Testis (tissue), 3 donors: ENCODE results near the gene GDI1. TPM values are rescaled to one million over a fixed set of nuclear protein-coding genes. Genes with fewer than 3 reads are reported as not detected.

Experiments used
- DNase-seq: peaks from one replicate; pipeline ENCODE4 v3.0.0-alpha.2; 2019
- H3K27ac ChIP-seq, 2 donors: fragments of 200-600 bp; sonication (generic); one replicate each; pipeline ENCODE4 v1.5.1; 2019
- H3K27me3 ChIP-seq: fragments of 200-600 bp; sonication (generic); one replicate; pipeline ENCODE4 v1.5.1; 2019
- H3K36me3 ChIP-seq: fragments of 200-600 bp; sonication (generic); one replicate; pipeline ENCODE4 v1.5.1; 2017; ENCODE audit warnings: low read depth; ENCODE audit errors: missing control alignments
- H3K4me1 ChIP-seq: fragments of 200-600 bp; sonication (generic); one replicate; pipeline ENCODE4 v1.5.1; 2019
- H3K4me3 ChIP-seq, 2 donors: fragments of 200-600 bp; sonication (generic); one replicate each; pipeline ENCODE4 v1.5.1; 2017 to 2019
- H3K9me3 ChIP-seq: fragments of 200-600 bp; sonication (generic); one replicate; pipeline ENCODE4 v1.5.1; 2017
- POLR2A ChIP-seq: fragments of 450-650 bp; IDR thresholded peaks from one replicate; pipeline ENCODE4 v1.6.1; 2017; ENCODE audit warnings: antibody characterized with exemption, mild to moderate bottlenecking, moderate library complexity
- WGBS, 2 donors: methylation state at CpG; one replicate each; pipeline ENCODE4 v1.1.5; 2018; 5-methylcytosine and 5-hydroxymethylcytosine counted together
- intact Hi-C: fragments of 100-400 bp; cut with DNase I; formaldehyde crosslinking; loops from one replicate; pipeline ENCODE4 v1.15.1; 2023; ENCODE audit warnings: low total_unique reads
- polyA plus RNA-seq: library from polyadenylated mRNA; stranded (reverse); fragments of 350-450 nt; fragmentation: Illumina TruSeq; extraction: RNeasy Lipid Tissue Mini Kit (QIAGEN cat#74804); gene quantifications from one replicate; pipeline ENCODE4 v1.2.3, GENCODE V29; 2014; ENCODE audit warnings: low read depth, low replicate concordance; ENCODE audit not compliant: insufficient read depth
- total RNA-seq, 2 donors: library from RNA; depleted of rRNA; stranded (reverse); fragments of >200 nt; gene quantifications; one replicate each; pipeline ENCODE4 v1.2.3, GENCODE V29; 2016
- TF ChIP-seq, protein P1 (sequence below), 3 experiments: fragments of 450-650 bp in 2 of 3; fragments of 200-600 bp in 1 of 3; sonication (generic) in 1 of 3; IDR thresholded peaks; one replicate each; pipeline ENCODE4 v1.5.1; 2016 to 2019; ENCODE audit warnings: antibody characterized with exemption in 3 of 3, mild to moderate bottlenecking in 2 of 3, moderate library complexity in 1 of 3

GDI1 gene
- total and polyA plus RNA-seq, 3 donors from 2014 or later: 118 to 162 (median 158) TPM

- Histone ChIP-seq H3K9me3 (no peaks in the 10 kb centered on the region), H3K36me3 (no peaks in the 10 kb centered on the region), H3K4me3 (no peak overlapping the region), H3K27ac (no peak overlapping the region), H3K4me1 (peaks cover 5% of the 10 kb centered on the region), H3K27me3 (no peaks in the 10 kb centered on the region)
- DNase-seq: no peak
- 87% methylated on average over 10 of the region's 16 CpGs; no CpG with 5 or more reads in 1 of the 2 donors for WGBS, 2 donors
- TF ChIP-seq POLR2A: no peak
- TF ChIP-seq, protein P1, sequence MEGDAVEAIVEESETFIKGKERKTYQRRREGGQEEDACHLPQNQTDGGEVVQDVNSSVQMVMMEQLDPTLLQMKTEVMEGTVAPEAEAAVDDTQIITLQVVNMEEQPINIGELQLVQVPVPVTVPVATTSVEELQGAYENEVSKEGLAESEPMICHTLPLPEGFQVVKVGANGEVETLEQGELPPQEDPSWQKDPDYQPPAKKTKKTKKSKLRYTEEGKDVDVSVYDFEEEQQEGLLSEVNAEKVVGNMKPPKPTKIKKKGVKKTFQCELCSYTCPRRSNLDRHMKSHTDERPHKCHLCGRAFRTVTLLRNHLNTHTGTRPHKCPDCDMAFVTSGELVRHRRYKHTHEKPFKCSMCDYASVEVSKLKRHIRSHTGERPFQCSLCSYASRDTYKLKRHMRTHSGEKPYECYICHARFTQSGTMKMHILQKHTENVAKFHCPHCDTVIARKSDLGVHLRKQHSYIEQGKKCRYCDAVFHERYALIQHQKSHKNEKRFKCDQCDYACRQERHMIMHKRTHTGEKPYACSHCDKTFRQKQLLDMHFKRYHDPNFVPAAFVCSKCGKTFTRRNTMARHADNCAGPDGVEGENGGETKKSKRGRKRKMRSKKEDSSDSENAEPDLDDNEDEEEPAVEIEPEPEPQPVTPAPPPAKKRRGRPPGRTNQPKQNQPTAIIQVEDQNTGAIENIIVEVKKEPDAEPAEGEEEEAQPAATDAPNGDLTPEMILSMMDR (IDR thresholded peaks at IDR 0.05): no peak
- intact Hi-C loops: no loop called here
Measured at GRCh38 chrX:154484255-154485149, 47.5 kb downstream of the GDI1 start.

DNA sequence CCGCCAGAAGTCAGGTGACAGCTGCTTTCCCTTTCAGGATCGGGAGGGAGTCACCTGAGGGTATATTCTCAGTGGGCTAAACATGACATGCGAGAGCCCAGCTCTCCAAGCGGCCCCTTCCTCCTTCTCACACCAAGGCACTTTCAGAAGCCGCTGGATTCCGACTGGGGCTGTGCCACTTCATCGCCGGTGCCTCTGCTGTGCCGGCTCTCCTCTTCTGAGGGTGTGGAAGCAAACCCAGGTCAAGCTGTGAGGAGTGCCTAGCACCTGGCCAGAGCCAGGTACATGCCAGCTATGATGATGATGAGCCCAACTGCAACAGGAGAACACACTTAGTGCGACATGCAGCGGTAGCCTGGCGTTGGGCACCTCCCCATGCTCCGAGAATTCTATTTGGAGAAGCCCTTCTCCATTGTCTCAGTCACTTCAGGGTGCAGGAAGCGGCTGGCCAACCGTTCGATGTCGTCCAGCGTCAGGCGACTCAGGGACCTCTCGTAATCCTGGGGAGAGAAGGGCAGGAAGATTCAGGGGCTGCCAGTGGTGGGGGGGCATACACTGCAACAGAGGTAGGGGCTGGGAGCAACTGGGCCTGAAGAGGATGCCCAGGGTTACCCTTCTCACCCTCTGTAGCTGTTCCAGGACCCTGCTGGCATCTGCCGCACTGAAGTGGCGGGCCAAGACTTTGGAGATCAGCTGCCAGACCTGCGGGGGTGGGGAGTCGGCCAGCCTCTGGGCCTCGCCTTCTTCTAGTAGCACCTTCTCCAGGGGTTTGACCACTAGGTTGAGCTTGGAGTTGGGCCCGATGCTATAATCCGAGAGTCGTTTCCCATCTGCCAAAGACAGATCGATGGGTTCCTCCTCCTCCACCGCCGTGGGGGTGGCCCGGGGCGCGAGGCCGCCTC, 48.4 kb downstream of the GDI1 start:
- H3K9me3 ChIP-seq: no peaks in the 10 kb centered on the region
- peak overlapping the region in 1 of 2 donors; percentile 72 for H3K27ac ChIP-seq
- no peak for DNase-seq
- H3K36me3 ChIP-seq: no peaks in the 10 kb centered on the region
- H3K4me3 ChIP-seq: peak overlapping the region; percentile 44 to 53
- H3K4me1 ChIP-seq: peaks cover 7% of the 10 kb centered on the region
- no peaks in the 10 kb centered on the region for H3K27me3 ChIP-seq
- 55% methylated on average over 26 of the region's 35 CpGs; no CpG with 5 or more reads in 1 of the 2 donors for WGBS, 2 donors
- intact Hi-C loops: no loop called here
- TF ChIP-seq POLR2A: no peak

DNA sequence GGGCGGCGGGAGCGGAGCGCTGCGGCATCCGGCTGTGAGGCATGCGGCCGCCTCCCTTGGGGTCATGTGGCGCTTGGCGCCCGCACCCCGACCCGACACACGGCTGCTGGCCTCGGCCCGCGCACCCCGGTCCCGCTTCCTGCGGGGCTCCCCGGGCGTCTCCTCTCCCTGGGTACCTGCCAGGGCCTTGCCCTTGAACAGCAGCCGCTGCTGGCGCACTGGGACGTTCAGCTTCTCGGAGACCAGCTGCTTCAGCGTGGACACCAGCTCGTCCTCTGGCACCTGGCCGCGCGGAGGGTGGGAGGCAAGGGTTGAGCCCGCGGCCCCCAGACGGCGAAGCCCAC, 49.1 kb downstream of the GDI1 start:
- H3K27ac ChIP-seq: peak overlapping the region in 1 of 2 donors; percentile 72
- DNase-seq: peak; percentile 60
- H3K36me3 ChIP-seq: no peaks in the 10 kb centered on the region
- peak overlapping the region; percentile 44 to 53 for H3K4me3 ChIP-seq
- WGBS, 2 donors: 1% methylated on average over 23 of the region's 35 CpGs; no CpG with 5 or more reads in 1 of the 2 donors
- peaks cover 7% of the 10 kb centered on the region for H3K4me1 ChIP-seq
- TF ChIP-seq, protein P1 (IDR thresholded peaks at IDR 0.05): no peak
- TF ChIP-seq POLR2A: no peak
- intact Hi-C loops: no loop called here
- no peaks in the 10 kb centered on the region for H3K27me3 ChIP-seq
- H3K9me3 ChIP-seq: no peaks in the 10 kb centered on the region

DNA sequence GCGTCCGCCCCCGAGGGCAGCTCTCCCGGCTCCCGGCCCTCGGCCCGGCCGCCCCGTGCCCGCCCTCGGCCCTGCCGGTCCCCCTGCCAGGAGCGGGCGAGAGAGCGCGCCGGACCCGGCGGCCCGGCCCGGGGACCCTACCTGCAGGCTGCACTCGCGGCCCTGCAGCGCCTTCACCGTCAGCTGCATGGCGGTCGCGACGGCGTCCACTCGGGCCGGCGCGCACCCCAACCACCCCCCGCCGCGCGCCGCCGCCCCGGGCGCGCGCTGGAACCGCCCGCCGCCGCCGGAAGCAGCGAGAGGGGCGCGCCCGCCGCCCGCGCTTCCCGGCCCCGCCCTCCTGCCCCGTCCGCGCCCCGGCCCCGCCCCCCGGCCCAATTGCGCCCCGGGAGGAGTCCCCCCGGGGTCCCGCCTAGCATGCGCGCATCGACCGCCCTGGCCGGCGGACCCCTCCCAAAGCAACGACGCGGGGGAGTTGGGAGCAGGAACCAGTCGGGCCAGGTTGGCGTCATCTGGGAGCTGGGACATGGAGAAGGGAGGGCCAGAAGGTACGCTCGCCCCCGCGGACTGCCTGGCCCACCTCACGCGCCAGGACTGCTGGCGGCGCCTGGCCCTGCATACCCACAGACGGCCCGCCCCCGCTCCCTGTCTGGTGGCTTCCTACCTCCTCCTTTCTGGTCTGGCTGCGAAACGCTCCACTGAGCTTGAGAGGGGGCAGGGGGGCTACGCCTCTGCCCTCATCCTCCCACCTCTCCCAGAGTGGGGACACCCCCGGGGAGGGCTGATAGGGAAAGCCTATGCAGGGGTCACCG, 49.6 kb downstream of the GDI1 start, which contains the start of gene UBL4A:
UBL4A (minus strand) TSS at position 220 of the 812 bp plus-strand sequence; CDS start at position 189, 31 bp downstream.
- TF ChIP-seq, protein P1 (IDR thresholded peaks at IDR 0.05): no peak
- no peak for TF ChIP-seq POLR2A
- WGBS, 2 donors: 5% methylated on average over 5 of the region's 95 CpGs; no CpG with 5 or more reads in 1 of the 2 donors
- H3K4me1 ChIP-seq: peaks cover 7% of the 10 kb centered on the region
- no peaks in the 10 kb centered on the region for H3K9me3 ChIP-seq
- intact Hi-C loops: no loop called here
- no peaks in the 10 kb centered on the region for H3K27me3 ChIP-seq
- peak within 1 kb of the TSS in 1 of 2 donors; percentile 72 for H3K27ac ChIP-seq
- peak; percentile 53 for DNase-seq
- peak within 1 kb of the TSS; percentile 53 for H3K4me3 ChIP-seq
- no peaks in the 10 kb centered on the region for H3K36me3 ChIP-seq
